GM04504 (cell line): Measurements from ENCODE around the gene CHN1.

Source experiments
- DNase-seq: peaks from one replicate; pipeline ENCODE4 v3.0.0-alpha.2; 2012; ENCODE audit warnings: low read depth

Gene CHN1

GRCh38 chr2:174924061-174924693 lies 81.0 kb downstream of the CHN1 start:
- no peak for DNase-seq

GRCh38 chr2:174919947-174920595 lies 85.1 kb downstream of the CHN1 start:
- no peak for DNase-seq

GRCh38 chr2:174918886-174919526 lies 86.2 kb downstream of the CHN1 start:
- no peak for DNase-seq

- no peak for DNase-seq
Observed at GRCh38 chr2:174916270-174916930, 88.8 kb downstream of the CHN1 start.

GRCh38 chr2:174914853-174915760 lies 90.1 kb downstream of the CHN1 start:
- DNase-seq: no peak

- no peak for DNase-seq
Observed at GRCh38 chr2:174908284-174908683, 96.9 kb downstream of the CHN1 start.

GRCh38 chr2:174903264-174903556 lies 102.0 kb downstream of the CHN1 start:
- DNase-seq: no peak

GRCh38 chr2:174902506-174903263 lies 102.5 kb downstream of the CHN1 start:
- DNase-seq: no peak

GRCh38 chr2:174901075-174901474 lies 104.1 kb downstream of the CHN1 start:
- DNase-seq: no peak

- DNase-seq: no peak
Observed at GRCh38 chr2:174897286-174897685, 107.9 kb downstream of the CHN1 start.

GRCh38 chr2:174893018-174893417 lies 112.2 kb downstream of the CHN1 start:
- no peak for DNase-seq

- DNase-seq: no peak
Observed at GRCh38 chr2:174892546-174892945, 112.6 kb downstream of the CHN1 start.

GRCh38 chr2:174888646-174889271 lies 116.4 kb downstream of the CHN1 start:
- DNase-seq: no peak

- no peak for DNase-seq
Observed at GRCh38 chr2:174888146-174888545, 117.0 kb downstream of the CHN1 start.

GRCh38 chr2:174882416-174882815 lies 122.8 kb downstream of the CHN1 start:
- no peak for DNase-seq

GRCh38 chr2:174881678-174882077 lies 123.5 kb downstream of the CHN1 start:
- DNase-seq: no peak

- no peak for DNase-seq
Observed at GRCh38 chr2:174878537-174879147, 126.5 kb downstream of the CHN1 start.

- DNase-seq: no peak
Observed at GRCh38 chr2:174877751-174878150, 127.4 kb downstream of the CHN1 start.

GRCh38 chr2:174877301-174877700 lies 127.9 kb downstream of the CHN1 start:
- no peak for DNase-seq

GRCh38 chr2:174874085-174874484 lies 131.1 kb downstream of the CHN1 start:
- no peak for DNase-seq
